Stomach (tissue), 9 donors: ENCODE data around the gene FAM171A1. TPM values are rescaled to one million over a fixed set of nuclear protein-coding genes. Genes with fewer than 3 reads are reported as not detected.

Source experiments
- DNase-seq, 2 donors: peaks; one replicate each; pipeline versions ENCODE4 v3.0.0 to v3.0.0-alpha.2; 2013 to 2019
- H3K27ac ChIP-seq, 5 donors: fragments of 200-600 bp in 4 of 5; sonication (generic) in 4 of 5; one replicate each; pipeline ENCODE4 v1.5.1; 2013 to 2019; ENCODE audit warnings: mild to moderate bottlenecking in 1 of 5, moderate library complexity in 1 of 5
- H3K27me3 ChIP-seq, 3 donors: fragments of 200-600 bp; sonication (generic); one replicate each; pipeline ENCODE4 v1.5.1; 2017 to 2019; ENCODE audit warnings: mixed run types in 1 of 3
- H3K36me3 ChIP-seq, 4 donors: fragments of 200-600 bp; sonication (generic); 1 replicate in 3 of 4; 2 replicates in 1 of 4; pipeline ENCODE4 v1.5.1; 2016 to 2019
- H3K4me1 ChIP-seq, 4 donors: fragments of 200-600 bp; sonication (generic); one replicate each; pipeline ENCODE4 v1.5.1; 2016 to 2019
- H3K4me3 ChIP-seq, 4 donors: fragments of 200-600 bp; sonication (generic) in 3 of 4; one replicate each; pipeline ENCODE4 v1.5.1; 2016 to 2019; ENCODE audit warnings: mild to moderate bottlenecking in 1 of 4
- H3K9me3 ChIP-seq, 4 donors: fragments of 200-600 bp; sonication (generic); one replicate each; pipeline ENCODE4 v1.5.1; 2016 to 2019
- CTCF ChIP-seq, 7 experiments: fragments of 450-650 bp in 4 of 7; fragments of 200-600 bp in 3 of 7; sonication (generic) in 3 of 7; IDR thresholded peaks; one replicate each; pipeline ENCODE4 v1.5.1; 2016 to 2019; ENCODE audit warnings: antibody characterized with exemption in 7 of 7, control low read depth in 2 of 7, mild to moderate bottlenecking in 1 of 7
- EP300 ChIP-seq: sonication (generic); formaldehyde crosslinking; IDR thresholded peaks from one replicate; pipeline ENCODE4 v1.6.1; 2017; ENCODE audit warnings: antibody characterized with exemption
- POLR2A ChIP-seq, 4 donors: fragments of 450-650 bp; IDR thresholded peaks; one replicate each; pipeline ENCODE4 v1.6.1; 2016; ENCODE audit warnings: antibody characterized with exemption in 4 of 4, control low read depth in 2 of 4, mild to moderate bottlenecking in 1 of 4, moderate library complexity in 1 of 4
- POLR2AphosphoS5 ChIP-seq, 3 donors: sonication (generic); formaldehyde crosslinking; IDR thresholded peaks; one replicate each; pipeline ENCODE4 v1.6.1; 2016; ENCODE audit warnings: antibody characterized with exemption in 3 of 3
- WGBS, 5 donors: extraction: QIAGEN DNeasy Blood & Tissue Kit in 3 of 5; methylation state at CpG; one replicate each; pipeline versions ENCODE4 v1.1.5 to v1.1.7; 2013 to 2018; 5-methylcytosine and 5-hydroxymethylcytosine counted together
- intact Hi-C: fragments of 100-400 bp; cut with DNase I; formaldehyde crosslinking; loops from one replicate; pipeline ENCODE4 v1.15.1; 2023; ENCODE audit warnings: low total_unique reads
- polyA plus RNA-seq, 3 donors: library from polyadenylated mRNA; stranded (reverse); fragments of 200-250 nt; gene quantifications; one replicate each; pipeline ENCODE4 v1.2.3, GENCODE V29; 2013
- total RNA-seq, 5 donors: library from RNA; depleted of rRNA; stranded (reverse); fragments of >200 nt; gene quantifications; one replicate each; pipeline versions ENCODE4 v1.1.0 to v1.2.3, GENCODE V29; 2014 to 2016
- donor health status: healthy with polysubstance abuse.
- donor health status: Bipolar disorder and iron deficiency.
- donor health status: healthy.

FAM171A1 gene
- total and polyA plus RNA-seq, 8 donors, result 1.8 to 98.7 (median 10.3) TPM

- Histone ChIP-seq H3K4me1 (peaks cover 6 to 34% (median 18%) of the 10 kb centered on the region in 4 donors), H3K36me3 (no peaks in the 10 kb centered on the region), H3K27ac (peak overlapping the region; percentile 58 to 85 (median 70)), H3K9me3 (no peaks in the 10 kb centered on the region), H3K27me3 (peaks cover 0 to 32% (median 0%) of the 10 kb centered on the region in 3 donors), H3K4me3 (peak overlapping the region; percentile 74 to 83 (median 76))
- peak in 1 of 2 donors; percentile 68 for DNase-seq
- TF ChIP-seq POLR2AphosphoS5 (IDR thresholded peaks at IDR 0.05), result no peak
- no peak for TF ChIP-seq EP300
- TF ChIP-seq CTCF (IDR thresholded peaks at IDR 0.05), result no peak
- no peak for TF ChIP-seq POLR2A (IDR thresholded peaks at IDR 0.05)
- 1 to 5% (median 1%) methylated on average over 13 to 65 of the region's 65 CpGs for WGBS, 5 donors
- intact Hi-C loops, result loop anchor here (5.0 kb wide), 1 partner anchor 158 kb away; no protein-coding TSS in a partner anchor
Observed at GRCh38 chr10:15370212-15370855, 755 bp downstream of the FAM171A1 start.

GRCh38 chr10:15369256-15370211 is 1.6 kb downstream of the FAM171A1 start:
- H3K9me3 ChIP-seq, result no peaks in the 10 kb centered on the region
- 26 to 32% (median 30%) methylated on average over 20 to 29 of the region's 29 CpGs for WGBS, 5 donors
- peak overlapping the region in 4 of 5 donors; percentile 58 to 85 (median 74) for H3K27ac ChIP-seq
- peaks cover 0 to 32% (median 0%) of the 10 kb centered on the region in 3 donors for H3K27me3 ChIP-seq
- H3K4me1 ChIP-seq, result peaks cover 6 to 34% (median 18%) of the 10 kb centered on the region in 4 donors
- TF ChIP-seq POLR2AphosphoS5 (IDR thresholded peaks at IDR 0.05) (no peak), CTCF (IDR thresholded peaks at IDR 0.05) (no peak), POLR2A (IDR thresholded peaks at IDR 0.05) (no peak), EP300 (no peak)
- intact Hi-C loops, result loop anchor here (5.0 to 10.0 kb wide), 2 partner anchors 115 to 157 kb away; no protein-coding TSS in a partner anchor
- DNase-seq, result peak in 1 of 2 donors; percentile 56
- peak overlapping the region; percentile 74 to 83 (median 76) for H3K4me3 ChIP-seq
- no peaks in the 10 kb centered on the region for H3K36me3 ChIP-seq

- 77 to 86% (median 81%) methylated on average over 7 of the region's 7 CpGs for WGBS, 5 donors
- TF ChIP-seq POLR2A (IDR thresholded peaks at IDR 0.05), result no peak
- TF ChIP-seq POLR2AphosphoS5 (IDR thresholded peaks at IDR 0.05), result no peak
- no peak for TF ChIP-seq CTCF (IDR thresholded peaks at IDR 0.05)
- no peak for TF ChIP-seq EP300
- H3K27ac ChIP-seq, result no peak overlapping the region
- no peak for DNase-seq
- intact Hi-C loops, result loop anchor here (10.0 kb wide), 1 partner anchor 113 kb away; no protein-coding TSS in a partner anchor
- H3K4me3 ChIP-seq, result no peak overlapping the region
- no peaks in the 10 kb centered on the region for H3K9me3 ChIP-seq
- no peaks in the 10 kb centered on the region for H3K36me3 ChIP-seq
- peaks cover 0 to 32% (median 0%) of the 10 kb centered on the region in 3 donors for H3K27me3 ChIP-seq
- H3K4me1 ChIP-seq, result peaks cover 6 to 34% (median 18%) of the 10 kb centered on the region in 4 donors
Observed at GRCh38 chr10:15368101-15368855, 2.8 kb downstream of the FAM171A1 start.
